Measurements from ENCODE around the gene FBXL16.

The FBXL16 gene

GRCh38 chr16:723695-724094 lies 18.1 kb upstream of the FBXL16 start:
- DNase-seq (ENCODE audit: low read depth in 3 of 3): no peak

- no peak for DNase-seq (ENCODE audit: low read depth in 3 of 3)
Observed at GRCh38 chr16:722835-723633, 17.4 kb upstream of the FBXL16 start.

GRCh38 chr16:721765-722540 lies 16.4 kb upstream of the FBXL16 start:
- no peak for DNase-seq (ENCODE audit: low read depth in 3 of 3)

GRCh38 chr16:720990-721764 lies 15.6 kb upstream of the FBXL16 start, which contains the start of gene ANTKMT:
TSS of gene ANTKMT (plus strand) at chr16:721146. CDS start at chr16:721275, 129 bp downstream.
- DNase-seq (ENCODE audit: low read depth in 3 of 3): peak; percentile 41 to 70 (median 58)

GRCh38 chr16:720447-720989 lies 14.9 kb upstream of the FBXL16 start:
- peak in 2 of 3 donors; percentile 44 to 52 for DNase-seq (ENCODE audit: low read depth in 3 of 3)

GRCh38 chr16:719815-720446 lies 14.3 kb upstream of the FBXL16 start:
- no peak for DNase-seq (ENCODE audit: low read depth in 3 of 3)

GRCh38 chr16:718922-719321 lies 13.3 kb upstream of the FBXL16 start:
- DNase-seq (ENCODE audit: low read depth in 3 of 3): no peak

- no peak for DNase-seq (ENCODE audit: low read depth in 3 of 3)
Observed at GRCh38 chr16:718389-718788, 12.8 kb upstream of the FBXL16 start.

GRCh38 chr16:717450-718245 lies 12.0 kb upstream of the FBXL16 start:
- DNase-seq (ENCODE audit: low read depth in 3 of 3): no peak

GRCh38 chr16:716768-717325 lies 11.2 kb upstream of the FBXL16 start:
- no peak for DNase-seq (ENCODE audit: low read depth in 3 of 3)

GRCh38 chr16:716200-716568 lies 10.6 kb upstream of the FBXL16 start:
- DNase-seq (ENCODE audit: low read depth in 3 of 3): no peak

- DNase-seq (ENCODE audit: low read depth in 3 of 3): no peak
Observed at GRCh38 chr16:715477-716199, 10.0 kb upstream of the FBXL16 start.

GRCh38 chr16:714558-715476 lies 9.2 kb upstream of the FBXL16 start, which contains the start of gene METRN:
TSS of gene METRN (plus strand) at chr16:715118. CDS start at chr16:715290, 172 bp downstream.
- peak; percentile 79 to 96 (median 83) for DNase-seq (ENCODE audit: low read depth in 3 of 3)

GRCh38 chr16:714079-714478 lies 8.5 kb upstream of the FBXL16 start:
- DNase-seq (ENCODE audit: low read depth in 3 of 3): no peak

GRCh38 chr16:712740-713250 lies 7.2 kb upstream of the FBXL16 start:
- DNase-seq (ENCODE audit: low read depth in 3 of 3): peak; percentile 45 to 57 (median 45)

GRCh38 chr16:711548-712320 lies 6.1 kb upstream of the FBXL16 start:
- peak; percentile 51 to 79 (median 65) for DNase-seq (ENCODE audit: low read depth in 3 of 3)

GRCh38 chr16:711084-711483 lies 5.5 kb upstream of the FBXL16 start:
- no peak for DNase-seq (ENCODE audit: low read depth in 3 of 3)
